RKO (cell line): ENCODE measurements around the gene POU3F3.

Source experiments
- DNase-seq: peaks from one replicate; pipeline ENCODE4 v3.0.0-alpha.2; 2016; ENCODE audit warnings: low spot score

POU3F3 gene

GRCh38 chr2:104847586-104848160 is 6.2 kb upstream of the POU3F3 start:
- DNase-seq: no peak

GRCh38 chr2:104848526-104848925 is 5.4 kb upstream of the POU3F3 start:
- peak; percentile 7 for DNase-seq

GRCh38 chr2:104849101-104849500 is 4.8 kb upstream of the POU3F3 start:
- no peak for DNase-seq

- DNase-seq: peak; percentile 71
Observed at GRCh38 chr2:104849618-104850141, 4.2 kb upstream of the POU3F3 start.

GRCh38 chr2:104850361-104851290 is 3.3 kb upstream of the POU3F3 start:
- DNase-seq: no peak

- no peak for DNase-seq
Observed at GRCh38 chr2:104851291-104852089, 2.4 kb upstream of the POU3F3 start.

- DNase-seq: no peak
Observed at GRCh38 chr2:104852090-104852666, 1.7 kb upstream of the POU3F3 start.

- DNase-seq: no peak
Observed at GRCh38 chr2:104854498-104855220, 744 bp downstream of the POU3F3 start.

- DNase-seq: no peak
Observed at GRCh38 chr2:104855221-104856085, 1.5 kb downstream of the POU3F3 start.

GRCh38 chr2:104856086-104856972 is 2.4 kb downstream of the POU3F3 start:
- DNase-seq: no peak

- DNase-seq: no peak
Observed at GRCh38 chr2:104856973-104857261, 3.0 kb downstream of the POU3F3 start.

- DNase-seq: no peak
Observed at GRCh38 chr2:104857262-104858005, 3.5 kb downstream of the POU3F3 start.

GRCh38 chr2:104858006-104858978 is 4.4 kb downstream of the POU3F3 start:
- no peak for DNase-seq

GRCh38 chr2:104859291-104859765 is 5.4 kb downstream of the POU3F3 start:
- DNase-seq: no peak

GRCh38 chr2:104859766-104860450 is 6.0 kb downstream of the POU3F3 start:
- DNase-seq: no peak

GRCh38 chr2:104860451-104860790 is 6.5 kb downstream of the POU3F3 start:
- DNase-seq: no peak
